HepG2 (cell line): Measurements from ENCODE around the gene MRPS11. TPM values are rescaled to one million over a fixed set of nuclear protein-coding genes. Genes with fewer than 3 reads are reported as not detected.

Experiments
- ATAC-seq: fragments of 200-7000 bp; cut with Tn5 transposase; 3 replicates; pipeline ENCODE4 v1.9.1; 2020; ENCODE audit warnings: mild to moderate bottlenecking, moderate library complexity
- BruUV-seq: library from RNA; stranded (reverse); fragments of 400-500 nt; replicated peaks from 2 replicates; lab custom pipeline; 2021; lab: Mats Ljungman, UMichigan
- CTCF ChIA-PET: fragments of 300-600 bp; formaldehyde crosslinking; extraction: SDS; loops from one replicate; lab custom pipeline; 2021; ENCODE audit warnings: low total read pairs, inconsistent platforms, low intra/inter-chr PET ratio; lab: Yijun Ruan, JAX
- POLR2A ChIA-PET: fragments of 350-600 bp; sonication (Branson Sonifier 250); formaldehyde crosslinking; loops from one replicate; lab custom pipeline; 2020; ENCODE audit warnings: antibody characterized with exemption, inconsistent platforms; lab: Yijun Ruan, JAX
- DNase-seq: peaks from one replicate; pipeline ENCODE4 v3.0.0-alpha.2; 2015; ENCODE audit warnings: low spot score
- FAIRE-seq: peaks from 3 replicates; lab custom pipeline; 2011; peaks lifted over from hg19 to GRCh38; lab: Jason Lieb, UNC
- H2AFZ ChIP-seq: one replicate; pipeline ENCODE4 v1.6.1; 2011; ENCODE audit warnings: low read length, inconsistent platforms
- H3K27ac ChIP-seq: fragments of 300-600 bp; 3 replicates; pipeline ENCODE4 v1.8.0; 2011; ENCODE audit warnings: mixed run types, mild to moderate bottlenecking, mixed read lengths, low read length, inconsistent platforms; ENCODE audit not compliant: insufficient read depth; ENCODE audit errors: extremely low read length
- H3K27me3 ChIP-seq, 2 experiments: fragments of 200-600 bp in 1 of 2; 2 replicates in 1 of 2; 3 replicates in 1 of 2; pipeline versions ENCODE4 v1.6.0 to v1.8.0; 2011; ENCODE audit warnings: low read length in 2 of 2, mild to moderate bottlenecking in 2 of 2, moderate library complexity in 2 of 2, inconsistent platforms in 1 of 2; ENCODE audit not compliant: insufficient read depth in 2 of 2, control insufficient read depth in 1 of 2
- H3K36me3 ChIP-seq, 2 experiments: fragments of 200-600 bp in 1 of 2; replicated peaks in 1 of 2; 2 replicates in 1 of 2; 3 replicates in 1 of 2; pipeline versions ENCODE4 v1.5.1 to v1.8.0; 2011; ENCODE audit warnings: low read length in 2 of 2, inconsistent platforms in 1 of 2; ENCODE audit not compliant: insufficient read depth in 2 of 2, control insufficient read depth in 1 of 2
- H3K4me1 ChIP-seq: 2 replicates; pipeline ENCODE4 v1.5.1; 2012; ENCODE audit warnings: low read length, inconsistent platforms; ENCODE audit not compliant: insufficient read depth
- H3K4me2 ChIP-seq: 2 replicates; pipeline ENCODE4 v1.6.0; 2011; ENCODE audit warnings: low read depth, low read length, inconsistent platforms
- H3K4me3 ChIP-seq, 3 experiments: fragments of 200-600 bp in 1 of 3; sonication (generic), shearing (Covaris generic) in 1 of 3; replicated peaks in 1 of 3; 2 replicates each; pipeline ENCODE4 v1.5.1; 2011 to 2016; ENCODE audit warnings: low read length in 3 of 3, inconsistent platforms in 2 of 3, low read depth in 2 of 3, mild to moderate bottlenecking in 2 of 3, control low read depth in 1 of 3, mixed read lengths in 1 of 3; ENCODE audit not compliant: insufficient read depth in 1 of 3
- H3K79me2 ChIP-seq: one replicate; pipeline ENCODE4 v1.6.1; 2011; ENCODE audit warnings: low read length, inconsistent platforms; ENCODE audit not compliant: insufficient read depth
- H3K9ac ChIP-seq: 2 replicates; pipeline ENCODE4 v1.6.0; 2011; ENCODE audit warnings: mild to moderate bottlenecking, low read depth, low read length, inconsistent platforms; ENCODE audit not compliant: insufficient read depth
- H3K9me3 ChIP-seq: 2 replicates; pipeline ENCODE4 v1.5.1; 2012; ENCODE audit warnings: mild to moderate bottlenecking, low read length
- H4K20me1 ChIP-seq: 2 replicates; pipeline ENCODE4 v1.6.0; 2011; ENCODE audit warnings: inconsistent platforms, mild to moderate bottlenecking, low read length, moderate library complexity; ENCODE audit not compliant: insufficient read depth
- ARNT ChIP-seq: fragments of 450-650 bp; IDR thresholded peaks from 2 replicates; pipeline ENCODE4 v1.6.1; 2017
- BCLAF1 ChIP-seq: fragments of 450-650 bp; IDR thresholded peaks from 2 replicates; pipeline ENCODE4 v1.6.1; 2017; ENCODE audit warnings: mild to moderate bottlenecking
- CHD4 ChIP-seq: fragments of 200-600 bp; sonication (generic); IDR thresholded peaks from 2 replicates; pipeline ENCODE4 v1.7.0; 2017; ENCODE audit warnings: mild to moderate bottlenecking, low read length, borderline replicate concordance
- FOSL2 ChIP-seq: sonication (generic); formaldehyde crosslinking; IDR thresholded peaks from 2 replicates; pipeline ENCODE4 v1.4.0; 2020; ENCODE audit warnings: missing genetic modification reagents
- NR2F6 ChIP-seq, 2 experiments: IDR thresholded peaks; 2 replicates each; pipeline ENCODE4 v1.6.1; 2016; ENCODE audit warnings: antibody characterized with exemption in 1 of 2, mild to moderate bottlenecking in 1 of 2
- RARA ChIP-seq: IDR thresholded peaks from 2 replicates; pipeline ENCODE4 v1.6.1; 2016; ENCODE audit warnings: missing genetic modification reagents, missing compliant biosample characterization
- RBFOX2 ChIP-seq: fragments of 200-400 bp; formaldehyde crosslinking; IDR thresholded peaks from 2 replicates; pipeline ENCODE4 v1.6.1; 2017; ENCODE audit warnings: low read depth, mild to moderate bottlenecking, low read length
- RFX3 ChIP-seq: IDR thresholded peaks from 2 replicates; pipeline ENCODE4 v1.6.1; 2016; ENCODE audit warnings: missing biosample characterization, missing genetic modification reagents
- YEATS4 ChIP-seq: sonication (generic); formaldehyde crosslinking; IDR thresholded peaks from 2 replicates; pipeline ENCODE4 v1.4.0; 2020; ENCODE audit warnings: missing genetic modification reagents, borderline replicate concordance
- ZNF121 ChIP-seq: sonication (generic); formaldehyde crosslinking; IDR thresholded peaks from 2 replicates; pipeline ENCODE4 v1.5.0; 2020; ENCODE audit warnings: mild to moderate bottlenecking, missing genetic modification reagents
- ZNF225 ChIP-seq: sonication (generic); formaldehyde crosslinking; IDR thresholded peaks from 2 replicates; pipeline ENCODE4 v1.4.0; 2020; ENCODE audit warnings: mild to moderate bottlenecking, missing genetic modification reagents
- ZNF446 ChIP-seq: sonication (generic); formaldehyde crosslinking; IDR thresholded peaks from 2 replicates; pipeline ENCODE4 v1.5.0; 2020; ENCODE audit warnings: mild to moderate bottlenecking, missing genetic modification reagents
- ZNF772 ChIP-seq: sonication (generic); formaldehyde crosslinking; IDR thresholded peaks from 2 replicates; pipeline ENCODE4 v1.5.0; 2020; ENCODE audit warnings: mild to moderate bottlenecking, missing genetic modification reagents
- ZNF773 ChIP-seq: sonication (generic); formaldehyde crosslinking; IDR thresholded peaks from 2 replicates; pipeline ENCODE4 v1.4.0; 2020; ENCODE audit warnings: missing genetic modification reagents, borderline replicate concordance
- WGBS: methylation state at CpG from one replicate; pipeline ENCODE4 v1.1.6; 2017; ENCODE audit warnings: low lambda C conversion rate; 5-methylcytosine and 5-hydroxymethylcytosine counted together
- in situ Hi-C: cut with HindIII; loops from 2 replicates; pipeline ENCODE4 v1.10.0; 2017; ENCODE audit warnings: low pct_unique_long_range_greater_than_20kb; ENCODE audit not compliant: extremely low pct_ligation_motif_present
- intact Hi-C: fragments of 100-400 bp; cut with micrococcal nuclease; formaldehyde crosslinking; loops from one replicate; pipeline ENCODE4 v1.10.0; 2022; ENCODE audit not compliant: unreplicated experiment
- polyA plus RNA-seq, 8 experiments: library from polyadenylated mRNA; depleted of rRNA in 3 of 8; stranded (reverse) in 7 of 8; unstranded in 1 of 8; fragments of >200 nt; fragmentation: Illumina TruSeq in 4 of 8; extraction: Trizol in 4 of 8; gene quantifications; 2 replicates each; pipeline versions ENCODE4 v1.2.1 to v1.2.3, GENCODE V29; 2011 to 2016; ENCODE audit warnings: low read depth in 4 of 8, missing spikeins in 1 of 8, mixed read lengths in 1 of 8; ENCODE audit not compliant: insufficient read depth in 1 of 8
- total RNA-seq, 5 experiments: library from RNA; depleted of rRNA; stranded (reverse); fragments of >200 nt; fragmentation: Illumina TruSeq; extraction: Trizol; gene quantifications; 2 replicates each; pipeline ENCODE4 v1.2.3, GENCODE V29; 2016; ENCODE audit warnings: low read depth in 1 of 5
- TF ChIP-seq, protein P1 (sequence below): IDR thresholded peaks from 2 replicates; pipeline ENCODE4 v1.4.0; 2020; ENCODE audit warnings: mild to moderate bottlenecking, missing genetic modification reagents
- TF ChIP-seq, protein P2 (sequence below): sonication (generic); formaldehyde crosslinking; IDR thresholded peaks from 2 replicates; pipeline ENCODE4 v1.4.0; 2020; ENCODE audit warnings: missing genetic modification reagents

MRPS11 gene
- total and polyA plus RNA-seq, 2 of the 13 experiments (the other 11 are each of a cell fraction or from before 2014, with no cell fraction given) = 50.1 to 72.7 TPM

DNA sequence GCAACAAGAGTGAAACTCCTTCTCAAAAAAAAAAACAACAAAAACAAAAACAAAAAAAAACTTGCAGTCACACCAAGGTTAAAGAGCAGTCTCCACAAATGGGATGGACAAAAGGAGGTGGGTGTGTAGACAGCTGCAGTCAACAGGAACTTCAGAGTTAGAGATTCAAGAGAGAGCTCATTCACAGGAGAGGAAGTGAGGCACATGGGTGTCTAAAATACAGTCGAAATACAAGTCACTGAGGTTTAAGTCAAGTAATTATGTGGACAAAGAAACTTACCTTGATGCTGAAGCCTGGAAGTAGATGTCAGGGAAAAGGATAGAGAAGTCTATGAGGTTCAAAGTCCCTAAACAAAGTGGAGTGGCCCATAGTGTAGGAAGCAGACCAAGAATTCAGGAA lies 14.8 kb downstream of the MRPS11 start (continued):
- no peak for TF ChIP-seq RARA (CRISPR knock-in tag)

- Histone ChIP-seq H3K36me3 (no peaks in the 10 kb centered on the region), H3K27ac (no peak overlapping the region), H3K4me2 (no peak overlapping the region), H3K4me3 (no peak overlapping the region), H3K79me2 (no peaks in the 10 kb centered on the region), H3K27me3 (no peaks in the 10 kb centered on the region), H3K4me1 (no peaks in the 10 kb centered on the region), H3K9me3 (no peaks in the 10 kb centered on the region), H3K9ac (no peak overlapping the region), H2AFZ (no peak overlapping the region), H4K20me1 (no peaks in the 10 kb centered on the region)
- ATAC-seq = no peak
- DNase-seq = no peak
- intact Hi-C loops (no loop called here), in situ Hi-C loops (no loop called here)
- BruUV-seq = no TSS peak
- WGBS = 56% methylated on average over 10 of the region's 10 CpGs
- ChIA-PET CTCF (no interaction called here), POLR2A (no interaction called here)
- no peak for FAIRE-seq
- TF ChIP-seq ARNT (no peak), ZNF121 (CRISPR knock-in tag) (no peak), ZNF773 (no peak), RFX3 (CRISPR knock-in tag) (no peak), FOSL2 (CRISPR knock-in tag) (no peak), BCLAF1 (no peak), RBFOX2 (no peak), NR2F6 (IDR thresholded peaks at IDR 0.05) (no peak), NR2F6 (CRISPR knock-in tag; IDR thresholded peaks at IDR 0.05) (no peak), YEATS4 (no peak), ZNF225 (CRISPR knock-in tag) (no peak), ZNF446 (CRISPR knock-in tag) (no peak), ZNF772 (CRISPR knock-in tag) (no peak), CHD4 (no peak)
- TF ChIP-seq, protein P1, sequence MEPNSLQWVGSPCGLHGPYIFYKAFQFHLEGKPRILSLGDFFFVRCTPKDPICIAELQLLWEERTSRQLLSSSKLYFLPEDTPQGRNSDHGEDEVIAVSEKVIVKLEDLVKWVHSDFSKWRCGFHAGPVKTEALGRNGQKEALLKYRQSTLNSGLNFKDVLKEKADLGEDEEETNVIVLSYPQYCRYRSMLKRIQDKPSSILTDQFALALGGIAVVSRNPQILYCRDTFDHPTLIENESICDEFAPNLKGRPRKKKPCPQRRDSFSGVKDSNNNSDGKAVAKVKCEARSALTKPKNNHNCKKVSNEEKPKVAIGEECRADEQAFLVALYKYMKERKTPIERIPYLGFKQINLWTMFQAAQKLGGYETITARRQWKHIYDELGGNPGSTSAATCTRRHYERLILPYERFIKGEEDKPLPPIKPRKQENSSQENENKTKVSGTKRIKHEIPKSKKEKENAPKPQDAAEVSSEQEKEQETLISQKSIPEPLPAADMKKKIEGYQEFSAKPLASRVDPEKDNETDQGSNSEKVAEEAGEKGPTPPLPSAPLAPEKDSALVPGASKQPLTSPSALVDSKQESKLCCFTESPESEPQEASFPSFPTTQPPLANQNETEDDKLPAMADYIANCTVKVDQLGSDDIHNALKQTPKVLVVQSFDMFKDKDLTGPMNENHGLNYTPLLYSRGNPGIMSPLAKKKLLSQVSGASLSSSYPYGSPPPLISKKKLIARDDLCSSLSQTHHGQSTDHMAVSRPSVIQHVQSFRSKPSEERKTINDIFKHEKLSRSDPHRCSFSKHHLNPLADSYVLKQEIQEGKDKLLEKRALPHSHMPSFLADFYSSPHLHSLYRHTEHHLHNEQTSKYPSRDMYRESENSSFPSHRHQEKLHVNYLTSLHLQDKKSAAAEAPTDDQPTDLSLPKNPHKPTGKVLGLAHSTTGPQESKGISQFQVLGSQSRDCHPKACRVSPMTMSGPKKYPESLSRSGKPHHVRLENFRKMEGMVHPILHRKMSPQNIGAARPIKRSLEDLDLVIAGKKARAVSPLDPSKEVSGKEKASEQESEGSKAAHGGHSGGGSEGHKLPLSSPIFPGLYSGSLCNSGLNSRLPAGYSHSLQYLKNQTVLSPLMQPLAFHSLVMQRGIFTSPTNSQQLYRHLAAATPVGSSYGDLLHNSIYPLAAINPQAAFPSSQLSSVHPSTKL (CRISPR knock-in tag) = no peak
- TF ChIP-seq, protein P2, sequence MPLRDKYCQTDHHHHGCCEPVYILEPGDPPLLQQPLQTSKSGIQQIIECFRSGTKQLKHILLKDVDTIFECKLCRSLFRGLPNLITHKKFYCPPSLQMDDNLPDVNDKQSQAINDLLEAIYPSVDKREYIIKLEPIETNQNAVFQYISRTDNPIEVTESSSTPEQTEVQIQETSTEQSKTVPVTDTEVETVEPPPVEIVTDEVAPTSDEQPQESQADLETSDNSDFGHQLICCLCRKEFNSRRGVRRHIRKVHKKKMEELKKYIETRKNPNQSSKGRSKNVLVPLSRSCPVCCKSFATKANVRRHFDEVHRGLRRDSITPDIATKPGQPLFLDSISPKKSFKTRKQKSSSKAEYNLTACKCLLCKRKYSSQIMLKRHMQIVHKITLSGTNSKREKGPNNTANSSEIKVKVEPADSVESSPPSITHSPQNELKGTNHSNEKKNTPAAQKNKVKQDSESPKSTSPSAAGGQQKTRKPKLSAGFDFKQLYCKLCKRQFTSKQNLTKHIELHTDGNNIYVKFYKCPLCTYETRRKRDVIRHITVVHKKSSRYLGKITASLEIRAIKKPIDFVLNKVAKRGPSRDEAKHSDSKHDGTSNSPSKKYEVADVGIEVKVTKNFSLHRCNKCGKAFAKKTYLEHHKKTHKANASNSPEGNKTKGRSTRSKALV (CRISPR knock-in tag) = no peak
These were observed 17.3 kb downstream of the MRPS11 start for GRCh38 chr15:88484682-88485331.
